Neuron (in vitro differentiated cells): ENCODE measurements around the gene DLEC1.
A peak's percentile ranks its signal among the peaks of the same experiment; 100 is the strongest.
"Not testable (repeated sequence)": the region's sequence is repeated elsewhere in the genome, so short reads cannot be mapped to it uniquely, and the experiment has no call there.

Source experiments
- H2AFZ ChIP-seq: one replicate; pipeline ENCODE4 v1.6.1; 2013; ENCODE audit warnings: low read depth, mild to moderate bottlenecking, inconsistent platforms, low read length, moderate library complexity
- H3K27me3 ChIP-seq: one replicate; pipeline ENCODE4 v1.6.1; 2013; ENCODE audit warnings: low read length; ENCODE audit not compliant: insufficient read depth
- H3K36me3 ChIP-seq: one replicate; pipeline ENCODE4 v1.6.1; 2013; ENCODE audit warnings: low read length; ENCODE audit not compliant: insufficient read depth
- H3K4me1 ChIP-seq: one replicate; pipeline ENCODE4 v1.6.1; 2013; ENCODE audit warnings: low read length; ENCODE audit not compliant: insufficient read depth
- H3K4me3 ChIP-seq: 2 replicates; pipeline ENCODE4 v1.5.1; 2013; ENCODE audit warnings: mild to moderate bottlenecking, low read length, moderate library complexity
- H3K9me3 ChIP-seq: one replicate; pipeline ENCODE4 v1.6.1; 2013; ENCODE audit warnings: low read length

DLEC1 gene

GRCh38 chr3:38127611-38128302 lies 88.7 kb downstream of the DLEC1 start:
- H3K36me3 ChIP-seq, result peaks cover 84% of the 10 kb centered on the region
- H3K27me3 ChIP-seq, result no peaks in the 10 kb centered on the region
- no peak overlapping the region for H3K4me3 ChIP-seq
- H3K9me3 ChIP-seq, result no peaks in the 10 kb centered on the region
- H2AFZ ChIP-seq, result no peak overlapping the region
- no peaks in the 10 kb centered on the region for H3K4me1 ChIP-seq

- H3K4me1 ChIP-seq, result no peaks in the 10 kb centered on the region
- H2AFZ ChIP-seq, result no peak overlapping the region
- no peaks in the 10 kb centered on the region for H3K9me3 ChIP-seq
- H3K4me3 ChIP-seq, result no peak overlapping the region
- H3K27me3 ChIP-seq, result no peaks in the 10 kb centered on the region
- H3K36me3 ChIP-seq, result peaks cover 83% of the 10 kb centered on the region
Measured at GRCh38 chr3:38128303-38128655, 89.3 kb downstream of the DLEC1 start.

- no peak overlapping the region for H2AFZ ChIP-seq
- no peaks in the 10 kb centered on the region for H3K27me3 ChIP-seq
- no peak overlapping the region for H3K4me3 ChIP-seq
- H3K9me3 ChIP-seq, result no peaks in the 10 kb centered on the region
- H3K4me1 ChIP-seq, result no peaks in the 10 kb centered on the region
- peaks cover 83% of the 10 kb centered on the region for H3K36me3 ChIP-seq
Measured at GRCh38 chr3:38129058-38129457, 90.0 kb downstream of the DLEC1 start.

- Histone ChIP-seq H3K4me3 (no peak overlapping the region), H2AFZ (no peak overlapping the region), H3K4me1 (peaks cover 2% of the 10 kb centered on the region), H3K9me3 (no peaks in the 10 kb centered on the region), H3K27me3 (no peaks in the 10 kb centered on the region), H3K36me3 (peaks cover 77% of the 10 kb centered on the region)
Measured at GRCh38 chr3:38130631-38131065, 91.6 kb downstream of the DLEC1 start.

- H3K9me3 ChIP-seq, result no peaks in the 10 kb centered on the region
- H3K4me1 ChIP-seq, result peaks cover 8% of the 10 kb centered on the region
- peaks cover 65% of the 10 kb centered on the region for H3K36me3 ChIP-seq
- no peak overlapping the region for H3K4me3 ChIP-seq
- no peak overlapping the region for H2AFZ ChIP-seq
- no peaks in the 10 kb centered on the region for H3K27me3 ChIP-seq
Measured at GRCh38 chr3:38131621-38132369, 92.8 kb downstream of the DLEC1 start.

- Histone ChIP-seq H3K9me3 (no peaks in the 10 kb centered on the region), H2AFZ (no peak overlapping the region), H3K27me3 (no peaks in the 10 kb centered on the region), H3K4me3 (no peak overlapping the region), H3K4me1 (peaks cover 12% of the 10 kb centered on the region), H3K36me3 (peaks cover 51% of the 10 kb centered on the region)
Measured at GRCh38 chr3:38133209-38133556, 94.2 kb downstream of the DLEC1 start.

GRCh38 chr3:38133557-38134405 lies 94.8 kb downstream of the DLEC1 start:
- Histone ChIP-seq H2AFZ (no peak overlapping the region), H3K4me3 (no peak overlapping the region), H3K27me3 (no peaks in the 10 kb centered on the region), H3K4me1 (peaks cover 12% of the 10 kb centered on the region), H3K9me3 (no peaks in the 10 kb centered on the region), H3K36me3 (peaks cover 47% of the 10 kb centered on the region)

GRCh38 chr3:38134517-38135143 lies 95.6 kb downstream of the DLEC1 start:
- Histone ChIP-seq H3K36me3 (peaks cover 39% of the 10 kb centered on the region), H3K4me1 (peaks cover 12% of the 10 kb centered on the region)
- H3K27me3 ChIP-seq, H2AFZ ChIP-seq, H3K4me3 ChIP-seq, H3K9me3 ChIP-seq: not testable (repeated sequence)

- peaks cover 31% of the 10 kb centered on the region for H3K36me3 ChIP-seq
- H3K27me3 ChIP-seq, result not testable (repeated sequence)
- H3K4me1 ChIP-seq, result peaks cover 12% of the 10 kb centered on the region
Measured at GRCh38 chr3:38135621-38136277, 96.7 kb downstream of the DLEC1 start.

GRCh38 chr3:38136393-38136776 lies 97.4 kb downstream of the DLEC1 start:
- Histone ChIP-seq H3K9me3 (no peaks in the 10 kb centered on the region), H3K36me3 (peaks cover 24% of the 10 kb centered on the region), H3K27me3 (no peaks in the 10 kb centered on the region), H2AFZ (peak overlapping the region; percentile 46), H3K4me3 (peak overlapping the region; percentile 74), H3K4me1 (peaks cover 12% of the 10 kb centered on the region)

More at GRCh38 chr3:38135621-38136277, 96.7 kb downstream of the DLEC1 start:
- H3K4me3 ChIP-seq, result peak overlapping the region; percentile 74
- H2AFZ ChIP-seq, H3K9me3 ChIP-seq: not testable (repeated sequence)

- Histone ChIP-seq H3K4me1 (peaks cover 12% of the 10 kb centered on the region), H2AFZ (peak within 1 kb of the TSS; percentile 46), H3K27me3 (no peaks in the 10 kb centered on the region), H3K9me3 (no peaks in the 10 kb centered on the region), H3K36me3 (peaks cover 18% of the 10 kb centered on the region), H3K4me3 (peak within 1 kb of the TSS; percentile 74)
Measured at GRCh38 chr3:38136777-38137614, 98.0 kb downstream of the DLEC1 start, which contains the start of gene ACAA1. ACAA1 (minus strand) TSS chr3:38137127; CDS start chr3:38137035, 92 bp downstream.
